Sigmoid colon (tissue), 7 donors: ENCODE results near the gene ZNF574. TPM values are rescaled to one million over a fixed set of nuclear protein-coding genes. Genes with fewer than 3 reads are reported as not detected.

ENCODE experiments used
- DNase-seq: peaks from one replicate; pipeline ENCODE4 v3.0.0-alpha.2; 2019
- H3K27ac ChIP-seq, 4 donors: fragments of 200-600 bp; sonication (generic); one replicate each; pipeline ENCODE4 v1.5.1; 2016 to 2019; ENCODE audit warnings: mild to moderate bottlenecking in 1 of 4
- H3K27me3 ChIP-seq, 3 donors: fragments of 200-600 bp; sonication (generic); one replicate each; pipeline ENCODE4 v1.5.1; 2019; ENCODE audit warnings: mild to moderate bottlenecking in 1 of 3
- H3K36me3 ChIP-seq, 4 donors: fragments of 200-600 bp; sonication (generic); one replicate each; pipeline ENCODE4 v1.5.1; 2016 to 2019
- H3K4me1 ChIP-seq, 4 donors: fragments of 200-600 bp; sonication (generic); one replicate each; pipeline ENCODE4 v1.5.1; 2017 to 2019
- H3K4me3 ChIP-seq, 4 donors: fragments of 200-600 bp; sonication (generic); one replicate each; pipeline ENCODE4 v1.5.1; 2017 to 2019; ENCODE audit warnings: mild to moderate bottlenecking in 2 of 4, moderate library complexity in 1 of 4
- H3K9me3 ChIP-seq, 4 donors: fragments of 200-600 bp in 3 of 4; sonication (generic) in 3 of 4; one replicate each; pipeline versions ENCODE4 v1.5.1 to v1.6.1; 2013 to 2019
- EP300 ChIP-seq, 4 donors: sonication (generic); formaldehyde crosslinking; IDR thresholded peaks; one replicate each; pipeline ENCODE4 v1.6.1; 2017; ENCODE audit warnings: antibody characterized with exemption in 4 of 4
- POLR2A ChIP-seq, 2 donors: fragments of 450-650 bp; IDR thresholded peaks; one replicate each; pipeline ENCODE4 v1.6.1; 2016; ENCODE audit warnings: antibody characterized with exemption in 2 of 2, mild to moderate bottlenecking in 2 of 2, moderate library complexity in 2 of 2
- POLR2AphosphoS5 ChIP-seq, 4 donors: sonication (generic); formaldehyde crosslinking; IDR thresholded peaks; one replicate each; pipeline ENCODE4 v1.6.1; 2017; ENCODE audit warnings: antibody characterized with exemption in 4 of 4
- WGBS, 2 donors: extraction: QIAGEN DNeasy Blood & Tissue Kit; methylation state at CpG; one replicate each; pipeline ENCODE4 v1.1.7; 2013; 5-methylcytosine and 5-hydroxymethylcytosine counted together
- intact Hi-C: fragments of 100-400 bp; cut with DNase I; formaldehyde crosslinking; loops from one replicate; pipeline ENCODE4 v1.15.1; 2023
- polyA plus RNA-seq, 3 donors: library from polyadenylated mRNA; stranded (reverse); fragments of 200-250 nt; gene quantifications; one replicate each; pipeline ENCODE4 v1.2.3, GENCODE V29; 2013
- total RNA-seq, 4 donors: library from RNA; depleted of rRNA; stranded (reverse); fragments of >200 nt; gene quantifications; one replicate each; pipeline ENCODE4 v1.1.0, GENCODE V29; 2016
- TF ChIP-seq, protein P1 (sequence below), 4 experiments: fragments of 450-650 bp in 3 of 4; fragments of 200-600 bp in 1 of 4; IDR thresholded peaks; one replicate each; pipeline ENCODE4 v1.5.1; 2016 to 2019; ENCODE audit warnings: antibody characterized with exemption in 4 of 4, mild to moderate bottlenecking in 3 of 4, moderate library complexity in 2 of 4
- donor health status: healthy with polysubstance abuse.
- donor health status: Bipolar disorder and iron deficiency.
- donor health status: healthy.

ZNF574 gene
- total and polyA plus RNA-seq, 7 donors: 3.0 to 14.6 (median 12.5) TPM

DNA sequence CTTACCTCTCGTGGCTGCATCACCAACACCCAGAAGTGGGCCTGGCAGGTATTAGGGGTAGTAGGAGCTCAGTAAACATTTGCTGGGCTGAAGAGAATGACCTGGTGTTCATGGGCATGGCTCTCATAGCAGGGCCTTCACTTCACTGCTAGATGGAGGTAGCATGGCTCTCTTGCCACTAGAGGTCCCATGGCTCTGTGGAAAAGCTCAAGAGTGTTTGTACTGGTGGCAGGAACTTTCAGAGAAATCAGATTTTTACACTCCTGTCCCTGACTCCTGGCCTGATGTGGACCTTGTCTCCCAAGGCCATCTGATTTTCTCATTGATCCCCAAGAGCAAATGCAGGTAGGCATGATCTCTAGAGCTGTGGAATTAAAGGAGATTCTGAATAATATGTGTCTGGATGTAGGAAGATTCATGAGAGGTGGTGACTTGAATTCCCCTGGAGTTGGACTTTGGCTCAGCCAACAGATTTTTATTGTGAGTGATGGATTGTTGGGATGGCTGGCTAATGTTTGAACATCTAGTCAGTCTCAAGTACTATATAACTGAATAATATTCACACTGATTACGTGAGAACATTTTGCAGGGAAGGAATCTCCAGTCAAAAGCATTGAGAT, 5.7 kb downstream of the ZNF574 start:
- DNase-seq: no peak
- WGBS, 2 donors: 15 to 67% methylated on average over 2 of the region's 2 CpGs
- Histone ChIP-seq H3K36me3 (peaks cover 16 to 51% (median 30%) of the 10 kb centered on the region in 4 donors), H3K27me3 (no peaks in the 10 kb centered on the region), H3K4me1 (peaks cover 0 to 16% (median 11%) of the 10 kb centered on the region in 4 donors), H3K27ac (no peak overlapping the region), H3K9me3 (no peaks in the 10 kb centered on the region), H3K4me3 (no peak overlapping the region)
- TF ChIP-seq, protein P1, sequence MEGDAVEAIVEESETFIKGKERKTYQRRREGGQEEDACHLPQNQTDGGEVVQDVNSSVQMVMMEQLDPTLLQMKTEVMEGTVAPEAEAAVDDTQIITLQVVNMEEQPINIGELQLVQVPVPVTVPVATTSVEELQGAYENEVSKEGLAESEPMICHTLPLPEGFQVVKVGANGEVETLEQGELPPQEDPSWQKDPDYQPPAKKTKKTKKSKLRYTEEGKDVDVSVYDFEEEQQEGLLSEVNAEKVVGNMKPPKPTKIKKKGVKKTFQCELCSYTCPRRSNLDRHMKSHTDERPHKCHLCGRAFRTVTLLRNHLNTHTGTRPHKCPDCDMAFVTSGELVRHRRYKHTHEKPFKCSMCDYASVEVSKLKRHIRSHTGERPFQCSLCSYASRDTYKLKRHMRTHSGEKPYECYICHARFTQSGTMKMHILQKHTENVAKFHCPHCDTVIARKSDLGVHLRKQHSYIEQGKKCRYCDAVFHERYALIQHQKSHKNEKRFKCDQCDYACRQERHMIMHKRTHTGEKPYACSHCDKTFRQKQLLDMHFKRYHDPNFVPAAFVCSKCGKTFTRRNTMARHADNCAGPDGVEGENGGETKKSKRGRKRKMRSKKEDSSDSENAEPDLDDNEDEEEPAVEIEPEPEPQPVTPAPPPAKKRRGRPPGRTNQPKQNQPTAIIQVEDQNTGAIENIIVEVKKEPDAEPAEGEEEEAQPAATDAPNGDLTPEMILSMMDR (IDR thresholded peaks at IDR 0.05): peak in 3 of 4 experiments; percentile 14 to 26 (median 15)
- TF ChIP-seq POLR2AphosphoS5 (IDR thresholded peaks at IDR 0.05): no peak
- intact Hi-C loops: no loop called here

DNA sequence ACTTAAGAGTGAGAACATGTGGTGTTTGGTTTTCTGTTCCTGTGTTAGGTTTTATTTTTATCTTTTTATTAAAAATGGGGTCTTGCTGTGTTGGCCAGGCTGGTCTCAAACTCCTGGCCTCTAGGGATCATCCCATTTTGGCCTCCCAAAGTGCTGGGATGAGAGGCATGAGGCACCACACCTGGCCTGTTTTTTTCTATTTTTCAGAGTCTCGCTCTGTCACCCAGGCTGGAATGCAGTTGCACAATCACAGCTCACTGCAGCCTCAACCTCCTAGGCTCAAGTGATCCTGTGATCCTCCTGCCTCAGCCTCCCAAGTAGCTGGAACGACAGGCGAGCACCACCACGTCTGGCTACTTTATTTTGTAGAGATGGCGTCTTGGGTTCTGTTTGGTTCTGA, 7.6 kb downstream of the ZNF574 start:
- 96 to 97% methylated on average over 5 of the region's 5 CpGs for WGBS, 2 donors
- Histone ChIP-seq H3K36me3 (peaks cover 16 to 48% (median 30%) of the 10 kb centered on the region in 4 donors), H3K4me1 (peaks cover 0 to 7% (median 3%) of the 10 kb centered on the region in 4 donors), H3K4me3 (no peak overlapping the region), H3K9me3 (no peaks in the 10 kb centered on the region), H3K27ac (no peak overlapping the region), H3K27me3 (no peaks in the 10 kb centered on the region)
- TF ChIP-seq POLR2AphosphoS5 (IDR thresholded peaks at IDR 0.05) (no peak), EP300 (IDR thresholded peaks at IDR 0.05) (no peak)
- no peak for DNase-seq
- intact Hi-C loops: no loop called here

DNA sequence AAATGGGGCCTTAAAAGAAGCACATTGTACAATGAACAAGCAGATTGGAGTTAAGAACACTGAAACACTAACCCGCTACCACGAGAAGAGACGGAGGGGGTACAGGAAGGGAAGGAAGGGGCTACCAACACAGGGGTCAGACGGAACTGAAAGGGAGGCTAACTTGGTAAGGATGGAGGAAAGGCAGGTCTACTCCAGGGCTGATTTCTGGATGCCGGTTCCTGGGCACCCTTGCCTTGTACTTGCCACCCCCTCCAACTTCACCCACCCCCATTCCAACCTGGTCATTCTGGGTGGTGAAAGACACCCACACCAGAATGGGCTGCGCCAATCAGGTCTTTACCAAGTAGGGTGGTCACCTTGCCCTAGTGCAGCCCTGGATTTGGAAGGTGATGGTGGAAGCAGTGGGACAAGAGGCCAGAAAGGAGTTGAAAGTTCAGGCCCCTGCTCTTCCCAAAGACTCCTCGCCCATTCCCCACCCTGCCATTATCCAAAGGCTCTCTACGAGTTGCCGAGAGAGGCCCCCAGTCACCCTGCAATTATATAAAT, 10.3 kb downstream of the ZNF574 start:
- intact Hi-C loops: no loop called here
- Histone ChIP-seq H3K36me3 (peaks cover 0 to 21% (median 4%) of the 10 kb centered on the region in 4 donors), H3K9me3 (no peaks in the 10 kb centered on the region), H3K27ac (no peak overlapping the region), H3K4me1 (peaks cover 0 to 18% (median 12%) of the 10 kb centered on the region in 4 donors), H3K27me3 (no peaks in the 10 kb centered on the region), H3K4me3 (no peak overlapping the region)
- TF ChIP-seq EP300 (IDR thresholded peaks at IDR 0.05) (no peak), POLR2A (IDR thresholded peaks at IDR 0.05) (no peak), POLR2AphosphoS5 (IDR thresholded peaks at IDR 0.05) (no peak)
- TF ChIP-seq, protein P1 (IDR thresholded peaks at IDR 0.05): no peak
- 81 to 91% methylated on average over 9 of the region's 9 CpGs for WGBS, 2 donors
- no peak for DNase-seq

DNA sequence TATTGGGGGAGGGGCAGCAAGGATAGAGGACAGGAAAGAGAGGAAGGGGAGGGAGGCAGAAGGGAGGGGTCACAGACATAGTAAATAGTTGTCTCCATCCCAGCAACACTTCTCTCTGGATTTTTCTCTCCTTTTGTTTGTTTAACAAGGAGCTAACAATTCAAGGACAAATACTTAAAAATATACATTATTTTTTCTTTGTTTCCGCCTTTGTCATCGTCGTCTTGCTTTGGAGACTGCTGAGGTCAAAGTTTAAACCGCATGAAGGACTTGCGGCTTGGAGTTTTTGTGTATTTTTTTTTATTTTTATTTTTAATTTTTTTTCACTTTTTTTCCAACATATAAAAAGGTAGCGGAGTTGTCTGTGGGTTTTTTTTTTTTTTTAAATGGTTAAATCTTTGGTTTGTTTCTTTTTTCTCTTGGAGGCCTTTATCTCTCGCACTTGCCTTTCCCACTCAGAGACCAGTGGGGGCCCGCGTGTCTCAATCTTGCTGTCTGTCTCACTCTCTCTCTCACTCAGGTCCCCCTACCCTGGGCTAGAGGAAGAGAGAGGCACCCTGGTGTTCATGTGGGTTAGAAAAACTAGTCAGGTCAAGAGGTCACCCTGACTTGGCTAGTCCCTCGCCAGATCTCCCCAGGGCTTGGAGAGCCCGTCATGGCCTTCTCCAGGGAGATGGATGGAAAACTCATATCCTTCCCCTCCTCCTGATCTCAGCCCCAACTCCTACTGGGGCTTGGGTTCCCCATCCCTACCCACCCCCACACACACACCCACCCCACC, 11.0 kb downstream of the ZNF574 start:
- TF ChIP-seq POLR2AphosphoS5 (IDR thresholded peaks at IDR 0.05) (no peak), POLR2A (IDR thresholded peaks at IDR 0.05) (no peak), EP300 (IDR thresholded peaks at IDR 0.05) (no peak)
- TF ChIP-seq, protein P1 (IDR thresholded peaks at IDR 0.05): no peak
- H3K36me3 ChIP-seq: peaks cover 0 to 14% (median 0%) of the 10 kb centered on the region in 4 donors
- H3K27ac ChIP-seq: no peak overlapping the region
- DNase-seq: no peak
- 83 to 86% methylated on average over 11 of the region's 11 CpGs for WGBS, 2 donors
- H3K4me3 ChIP-seq: no peak overlapping the region
- H3K4me1 ChIP-seq: peaks cover 0 to 23% (median 17%) of the 10 kb centered on the region in 4 donors
- H3K27me3 ChIP-seq: no peaks in the 10 kb centered on the region
- intact Hi-C loops: no loop called here
- no peaks in the 10 kb centered on the region for H3K9me3 ChIP-seq
